ENCODE results near the gene LRRC26.
"Not testable (repeated sequence)": the region's sequence is repeated elsewhere in the genome, so short reads cannot be mapped to it uniquely, and the experiment has no call there.

The LRRC26 gene

GRCh38 chr9:137149363-137149762, 20.5 kb downstream of the LRRC26 start:
- DNase-seq, result no peak

DNA sequence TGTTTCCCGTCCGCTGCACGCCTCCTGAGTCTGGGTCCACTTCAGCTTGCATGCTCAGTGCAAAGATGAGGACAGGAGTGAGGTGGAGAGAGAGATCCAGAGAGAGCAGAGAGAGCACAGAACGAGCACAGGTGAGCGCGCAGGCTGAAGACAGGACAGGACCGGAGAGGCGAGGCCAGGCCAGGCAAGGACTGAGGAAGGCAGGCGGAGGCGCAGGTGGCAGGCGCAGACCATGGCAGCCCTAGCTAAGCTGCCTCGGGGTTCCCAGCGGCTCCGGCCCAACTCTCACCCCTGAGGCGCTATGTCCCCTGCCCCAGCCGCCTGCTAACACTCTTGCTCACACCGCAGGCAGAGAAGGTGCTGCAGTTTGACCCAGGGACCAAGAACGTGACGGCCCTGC, 21.2 kb downstream of the LRRC26 start:
- no peak for DNase-seq

GRCh38 chr9:137148242-137148641, 21.6 kb downstream of the LRRC26 start:
- DNase-seq, result no peak

GRCh38 chr9:137147793-137148160, 22.1 kb downstream of the LRRC26 start:
- DNase-seq, result no peak

DNA sequence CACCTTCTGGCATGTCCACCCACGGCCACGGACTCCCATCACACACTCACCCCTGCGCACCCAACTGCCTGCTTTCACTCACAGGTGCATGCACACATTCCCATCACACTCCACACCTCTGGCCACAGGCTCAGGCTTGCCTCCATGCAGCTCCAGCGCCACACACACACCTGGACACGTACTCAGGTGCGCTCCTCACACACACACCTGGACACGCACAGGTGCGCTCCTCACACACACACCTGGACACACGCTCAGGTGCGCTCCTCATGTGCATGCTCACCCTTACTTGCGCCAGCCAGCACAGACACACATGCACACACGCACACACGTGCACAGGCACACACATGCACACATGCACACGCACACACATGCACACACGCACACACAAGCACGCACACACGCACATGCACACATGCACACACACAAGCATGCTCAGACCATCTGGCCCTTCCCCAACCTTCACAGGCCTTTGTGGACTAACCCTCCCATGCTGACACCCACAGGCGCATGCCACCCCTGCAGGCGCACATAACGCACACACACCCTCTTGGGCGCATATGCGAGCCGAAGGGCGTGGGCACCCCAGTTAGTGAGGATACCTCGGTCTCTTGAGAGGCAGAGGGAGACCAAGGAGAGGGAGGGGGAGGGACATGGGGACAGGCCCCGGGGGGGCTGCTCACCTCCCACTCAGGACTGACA, 22.6 kb downstream of the LRRC26 start:
- no peak for DNase-seq

DNA sequence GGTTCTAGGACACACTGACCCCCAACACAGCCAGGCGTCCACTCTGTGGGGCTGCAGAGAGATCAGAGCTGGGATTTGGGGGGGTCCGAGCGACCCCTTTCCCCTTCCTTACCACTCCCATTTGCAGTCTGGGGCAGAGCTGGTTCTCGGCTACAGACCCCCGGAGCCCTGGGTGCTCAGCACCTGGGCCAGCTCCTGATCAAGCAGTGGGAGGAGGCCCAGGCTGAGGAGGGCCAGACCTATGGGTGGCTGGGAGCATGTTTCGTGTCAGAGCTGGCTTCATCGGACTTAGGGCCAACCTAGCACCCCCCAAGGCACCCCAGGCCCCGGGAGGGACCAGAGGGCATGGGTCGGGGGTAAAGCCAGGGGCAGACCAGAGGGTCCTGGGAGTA, 23.3 kb downstream of the LRRC26 start:
- DNase-seq, result no peak

DNA sequence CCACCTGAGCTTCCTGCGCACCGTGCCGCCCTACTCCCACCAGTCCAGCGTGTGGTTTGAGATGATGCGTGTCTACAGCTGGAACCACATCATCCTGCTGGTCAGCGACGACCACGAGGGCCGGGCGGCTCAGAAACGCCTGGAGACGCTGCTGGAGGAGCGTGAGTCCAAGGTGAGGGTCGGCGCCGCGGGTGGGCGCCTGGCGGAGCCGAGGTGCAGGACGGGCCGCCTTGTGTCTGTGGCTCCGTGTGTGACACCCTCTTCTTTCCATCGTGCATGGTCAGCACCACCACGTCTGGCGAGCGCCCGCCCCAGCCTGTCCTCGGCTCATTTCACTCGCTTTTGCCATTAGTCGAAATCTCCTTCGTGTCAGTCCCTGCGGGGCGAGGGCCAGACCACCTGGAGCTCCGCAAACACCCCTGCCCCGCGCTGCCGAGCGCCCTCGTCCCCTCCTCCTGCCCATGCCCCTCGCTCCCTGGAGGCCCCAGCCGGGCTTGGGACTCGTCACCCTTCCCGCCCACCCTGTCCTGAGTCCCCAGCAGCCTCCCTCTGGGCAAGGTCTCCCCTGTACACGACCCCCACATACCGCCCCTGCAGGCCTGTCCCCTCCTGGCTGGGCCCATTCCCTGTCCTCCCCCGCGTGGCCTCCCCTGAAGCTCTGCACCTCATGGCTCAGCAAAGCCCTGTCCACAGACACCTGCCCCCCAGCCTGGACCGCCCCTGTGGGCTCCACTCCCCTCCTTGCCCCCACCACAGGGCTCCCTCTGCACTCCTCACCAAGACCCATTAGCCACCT, 23.9 kb downstream of the LRRC26 start:
- no peak for DNase-seq

GRCh38 chr9:137143459-137143858, 26.4 kb downstream of the LRRC26 start:
- no peak for DNase-seq

DNA sequence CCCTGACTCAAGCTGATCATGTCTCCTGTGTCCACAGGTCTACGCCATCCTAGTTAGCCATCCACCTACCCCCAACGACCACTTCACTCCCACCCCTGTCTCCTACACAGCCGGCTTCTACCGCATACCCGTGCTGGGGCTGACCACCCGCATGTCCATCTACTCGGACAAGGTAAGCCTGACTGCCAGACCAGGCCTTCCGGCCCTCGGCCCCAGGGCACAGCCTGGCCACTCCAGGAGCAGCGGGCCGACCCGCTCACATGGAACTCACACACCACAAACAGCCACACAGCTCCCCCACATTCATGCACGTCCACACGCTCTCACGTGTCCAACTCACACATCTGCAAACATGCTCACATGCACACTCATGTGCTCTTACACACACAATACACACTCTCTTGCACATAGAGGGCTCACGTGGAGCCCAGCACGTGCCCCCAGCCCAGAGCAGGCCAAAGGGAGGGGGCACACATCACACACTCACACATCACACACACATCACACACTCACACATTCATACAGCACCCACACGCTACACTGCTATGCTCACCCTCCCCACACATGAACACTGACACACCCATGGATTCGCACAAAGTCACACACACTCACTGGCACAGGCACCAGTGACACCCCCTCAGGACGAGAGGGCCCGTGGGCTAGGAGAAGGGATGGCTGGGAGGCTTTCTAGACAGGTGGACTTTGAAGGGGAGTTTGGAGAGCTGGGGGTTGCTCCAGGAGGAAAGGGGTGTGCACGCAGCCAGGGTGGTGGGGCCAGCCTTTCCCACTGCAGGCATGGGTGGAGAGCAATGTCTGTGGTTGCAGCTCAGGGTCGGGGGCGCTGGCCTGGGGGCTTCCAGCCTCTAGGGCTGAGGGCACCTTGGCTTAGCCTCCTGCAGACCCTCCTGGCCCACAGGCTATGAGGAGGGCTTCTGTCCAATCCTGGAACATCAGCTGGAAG, 27.6 kb downstream of the LRRC26 start:
- DNase-seq, result no peak

- no peak for DNase-seq
These were observed 28.6 kb downstream of the LRRC26 start for GRCh38 chr9:137141050-137141810.

DNA sequence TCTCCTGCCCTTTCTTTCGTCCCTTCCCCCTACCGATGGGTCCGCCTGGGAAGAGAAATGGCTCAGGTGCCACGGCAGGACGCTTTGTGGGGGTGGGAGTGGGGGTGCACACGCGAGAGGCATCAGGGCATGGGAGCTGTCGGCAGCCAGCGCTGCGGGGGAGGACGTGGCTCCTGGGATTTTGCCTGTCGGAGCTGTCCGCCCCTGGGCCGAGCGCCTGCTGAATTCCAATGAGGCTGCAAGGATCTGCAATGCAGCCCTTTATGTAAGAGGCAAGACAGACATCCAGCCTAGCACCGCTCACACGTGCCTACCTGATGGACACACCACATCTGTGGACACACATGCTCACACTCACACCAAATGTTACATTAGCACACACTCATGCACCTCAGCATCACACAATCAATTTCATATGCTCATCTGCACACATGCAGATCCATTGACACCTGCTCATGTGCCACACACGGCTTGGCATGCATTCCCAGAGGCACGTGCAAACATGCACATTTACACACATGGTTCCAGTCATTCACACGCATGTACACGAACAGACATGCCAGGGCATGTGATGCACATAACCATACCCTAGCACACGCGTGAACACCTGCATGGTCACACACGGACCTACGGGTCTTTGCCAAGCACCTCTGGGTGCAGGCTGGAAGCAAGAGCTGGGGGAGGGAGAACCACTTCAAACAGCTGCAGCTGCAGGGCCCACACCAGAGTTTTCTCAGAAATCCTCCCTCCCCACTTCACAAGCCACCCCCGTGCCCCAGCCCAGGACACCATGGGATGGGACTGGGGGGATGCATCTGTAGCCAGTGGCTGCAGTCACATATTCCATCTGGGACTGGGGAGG, 29.5 kb downstream of the LRRC26 start:
- DNase-seq, result no peak

DNA sequence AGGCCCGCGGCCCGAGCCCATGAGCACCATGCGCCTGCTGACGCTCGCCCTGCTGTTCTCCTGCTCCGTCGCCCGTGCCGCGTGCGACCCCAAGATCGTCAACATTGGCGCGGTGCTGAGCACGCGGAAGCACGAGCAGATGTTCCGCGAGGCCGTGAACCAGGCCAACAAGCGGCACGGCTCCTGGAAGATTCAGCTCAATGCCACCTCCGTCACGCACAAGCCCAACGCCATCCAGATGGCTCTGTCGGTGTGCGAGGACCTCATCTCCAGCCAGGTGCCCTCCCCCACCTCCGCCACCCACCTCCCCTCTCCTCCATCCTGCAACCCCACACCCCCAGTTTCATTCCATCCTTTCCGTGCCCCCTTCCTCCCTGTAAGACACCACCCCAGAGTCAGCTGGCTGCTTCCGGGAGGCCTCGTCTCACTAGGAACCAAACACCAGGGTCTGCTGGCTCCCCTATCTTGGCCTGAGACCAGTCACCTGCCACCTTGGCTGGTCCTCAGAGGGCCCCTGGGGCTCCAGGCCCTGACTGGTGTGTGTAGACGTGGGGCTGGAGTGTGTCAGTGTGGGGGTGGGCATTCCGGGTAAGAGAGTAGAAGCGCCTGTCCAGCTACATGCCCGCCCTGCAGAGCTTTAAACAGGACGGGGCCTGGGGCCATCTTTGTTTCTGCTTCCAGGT, 30.2 kb downstream of the LRRC26 start:
- peak; percentile 25 for DNase-seq

GRCh38 chr9:137138722-137139467, 31.0 kb downstream of the LRRC26 start, which contains the start of gene GRIN1:
TSS of gene GRIN1 (plus strand) at chr9:137139154. CDS start at chr9:137139487, 333 bp downstream.
- DNase-seq, result no peak

DNA sequence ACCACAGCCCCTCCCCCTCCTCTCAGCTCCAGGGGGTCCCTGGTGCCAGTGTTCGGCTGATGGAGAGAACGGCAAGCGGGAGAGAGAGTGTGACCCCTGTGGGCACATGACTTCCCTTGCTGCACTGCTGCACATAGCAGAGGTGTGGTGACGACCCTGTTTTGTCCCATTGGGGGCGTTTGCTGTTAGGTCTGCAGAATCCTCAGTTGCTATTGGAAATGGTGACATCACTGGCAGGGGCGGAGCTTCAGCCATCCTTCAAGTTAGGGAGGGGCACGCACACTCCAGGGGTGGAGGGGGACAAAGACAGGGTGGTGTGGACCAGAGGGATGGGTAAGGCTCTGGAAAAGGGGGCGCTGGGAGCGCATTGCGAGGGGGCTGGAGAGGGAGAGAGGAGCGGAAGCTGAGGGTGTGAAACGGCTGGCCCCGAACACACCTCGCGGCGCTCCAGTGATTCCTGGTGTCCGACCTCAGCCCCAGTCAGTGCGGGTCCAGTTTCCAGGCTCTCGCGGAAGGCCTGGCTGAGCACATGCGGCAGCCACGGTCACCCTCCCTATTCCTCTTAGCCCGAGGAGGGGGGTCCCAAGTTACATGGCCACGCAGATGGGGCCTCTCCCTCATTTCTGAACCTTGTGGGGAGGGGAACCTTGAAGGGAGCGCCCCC, 31.7 kb downstream of the LRRC26 start:
- peak; percentile 66 for DNase-seq

DNA sequence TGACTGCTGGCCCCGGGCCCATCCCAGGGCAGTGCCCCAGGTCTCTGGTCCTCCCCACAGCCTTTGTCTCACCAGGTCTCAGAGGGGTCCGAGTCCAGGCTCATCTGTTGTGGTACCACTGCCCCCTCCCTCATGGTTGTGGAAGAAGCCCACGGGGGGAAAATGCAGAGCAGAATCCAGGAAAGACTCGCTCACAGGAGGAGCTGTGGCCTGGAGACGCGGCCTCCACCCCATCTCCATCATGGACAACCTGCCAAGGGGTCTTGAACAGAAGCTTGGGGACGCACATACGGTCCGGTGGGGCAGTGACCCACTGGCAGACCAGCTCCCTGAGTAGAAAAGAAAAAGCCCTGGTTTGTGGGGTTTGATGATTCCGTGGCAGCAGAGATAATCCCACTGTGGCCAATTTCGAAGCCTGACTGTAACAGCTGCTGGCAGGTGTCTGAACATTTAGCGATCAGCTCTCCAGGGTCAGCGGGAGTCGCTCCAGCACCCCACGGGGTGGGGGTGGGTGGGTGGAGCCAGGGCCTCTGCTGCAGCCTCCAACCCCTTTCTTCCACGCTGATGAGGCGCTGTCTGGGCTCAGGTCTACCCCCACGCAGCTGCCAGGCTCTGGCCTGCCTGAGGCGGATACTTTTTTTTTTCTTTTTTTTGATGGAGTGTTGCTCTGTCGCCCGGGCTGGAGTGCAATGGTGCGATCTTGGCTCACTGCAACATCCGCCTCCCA, 32.8 kb downstream of the LRRC26 start:
- peak; percentile 36 for DNase-seq

DNA sequence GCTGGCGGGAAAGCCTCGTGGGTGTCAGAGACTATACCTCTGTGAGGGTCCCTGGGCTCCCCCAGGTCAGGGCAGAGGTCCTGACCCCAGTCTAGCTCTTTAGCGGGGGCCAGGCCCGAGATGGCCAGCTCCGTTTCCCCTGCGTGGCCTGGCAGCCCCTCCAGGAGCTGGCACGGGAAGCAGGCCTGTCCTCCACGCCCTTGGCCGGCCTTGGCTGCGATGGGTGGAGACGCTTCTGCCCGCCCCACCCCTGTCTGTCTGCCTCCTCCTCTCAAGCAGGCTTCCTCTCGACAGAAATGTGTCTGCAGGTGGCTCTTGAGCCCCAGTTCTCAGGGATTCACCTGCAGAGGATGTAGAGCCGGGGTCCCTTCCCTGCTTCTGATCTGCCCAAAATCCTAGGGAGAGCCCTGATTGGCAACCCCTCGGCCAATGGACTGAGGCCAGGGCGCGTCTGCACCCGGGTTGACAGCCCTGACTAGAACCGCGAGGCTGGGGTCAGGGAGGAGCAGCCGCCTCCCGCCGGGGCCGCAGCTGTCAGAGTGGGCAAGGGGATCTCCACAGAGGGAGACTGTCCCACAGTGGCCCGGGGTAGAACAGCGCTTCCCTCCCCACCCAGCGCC, 33.5 kb downstream of the LRRC26 start:
- DNase-seq, result no peak

GRCh38 chr9:137135154-137135553, 34.7 kb downstream of the LRRC26 start:
- not testable (repeated sequence) for DNase-seq

DNA sequence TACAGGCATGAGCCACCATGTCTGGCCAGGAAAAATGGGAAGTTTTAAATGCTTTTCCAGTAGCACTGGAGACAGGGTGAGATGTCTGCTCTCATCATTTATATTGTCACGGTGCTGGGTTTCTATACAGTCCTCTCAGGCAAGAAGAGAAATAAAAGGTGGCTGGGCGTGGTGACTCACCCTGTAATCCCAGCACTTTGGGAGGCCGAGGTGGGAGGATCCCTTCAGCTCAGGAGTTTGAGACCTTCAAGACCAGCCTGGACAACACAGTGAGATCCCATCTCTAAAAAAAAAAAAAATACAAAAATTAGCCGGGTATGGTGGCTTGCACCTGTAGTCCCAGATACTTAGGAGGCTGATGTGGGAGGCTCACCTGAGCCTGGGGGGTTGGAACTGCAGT, 35.7 kb downstream of the LRRC26 start:
- DNase-seq, result no peak

All from NCI-H82 (cell line).